GM19455 (cell line): ENCODE measurements around the gene KY.

Experiments used
- ATAC-seq: cut with Tn5 transposase; IDR thresholded peaks from one replicate; pipeline ENCODE4 v1.9.1; 2021; ENCODE audit not compliant: unreplicated experiment

The KY gene

GRCh38 chr3:134559591-134559990 lies 91.2 kb downstream of the KY start:
- ATAC-seq: no peak
